GM21717 (cell line): ENCODE measurements around the gene PRDM11.

ENCODE experiments used
- ATAC-seq: cut with Tn5 transposase; IDR thresholded peaks from one replicate; pipeline ENCODE4 v1.9.1; 2021; ENCODE audit warnings: mild to moderate bottlenecking, moderate library complexity; ENCODE audit not compliant: unreplicated experiment

Gene PRDM11

GRCh38 chr11:45174168-45174835 lies 27.9 kb downstream of the PRDM11 start:
- ATAC-seq: no peak

GRCh38 chr11:45174963-45175362 lies 28.5 kb downstream of the PRDM11 start:
- ATAC-seq: no peak

- ATAC-seq: no peak
Observed at GRCh38 chr11:45176996-45177395, 30.6 kb downstream of the PRDM11 start.

GRCh38 chr11:45178223-45178622 lies 31.8 kb downstream of the PRDM11 start:
- no peak for ATAC-seq

GRCh38 chr11:45178890-45179671 lies 32.6 kb downstream of the PRDM11 start:
- no peak for ATAC-seq

- ATAC-seq: no peak
Observed at GRCh38 chr11:45179686-45180178, 33.3 kb downstream of the PRDM11 start.

- ATAC-seq: no peak
Observed at GRCh38 chr11:45180179-45180847, 33.9 kb downstream of the PRDM11 start.

- no peak for ATAC-seq
Observed at GRCh38 chr11:45180848-45181192, 34.4 kb downstream of the PRDM11 start.

GRCh38 chr11:45181193-45181888 lies 34.9 kb downstream of the PRDM11 start:
- no peak for ATAC-seq

- no peak for ATAC-seq
Observed at GRCh38 chr11:45181889-45182550, 35.6 kb downstream of the PRDM11 start.

GRCh38 chr11:45182902-45183301 lies 36.5 kb downstream of the PRDM11 start:
- no peak for ATAC-seq

GRCh38 chr11:45184640-45185039 lies 38.2 kb downstream of the PRDM11 start:
- no peak for ATAC-seq

GRCh38 chr11:45185228-45185729 lies 38.8 kb downstream of the PRDM11 start:
- ATAC-seq: no peak

GRCh38 chr11:45187375-45187774 lies 40.9 kb downstream of the PRDM11 start:
- no peak for ATAC-seq

GRCh38 chr11:45188127-45188526 lies 41.7 kb downstream of the PRDM11 start:
- ATAC-seq: no peak

GRCh38 chr11:45189230-45189629 lies 42.8 kb downstream of the PRDM11 start:
- ATAC-seq: no peak

GRCh38 chr11:45193695-45194094 lies 47.3 kb downstream of the PRDM11 start:
- ATAC-seq: no peak

GRCh38 chr11:45204761-45205160 lies 58.3 kb downstream of the PRDM11 start:
- ATAC-seq: no peak

GRCh38 chr11:45205978-45206377 lies 59.5 kb downstream of the PRDM11 start:
- ATAC-seq: no peak

GRCh38 chr11:45208135-45208534 lies 61.7 kb downstream of the PRDM11 start:
- no peak for ATAC-seq
